HEK293T (cell line): ENCODE data around the gene PIGQ.

ENCODE experiments used
- ARNT ChIP-seq: fragments of 450-650 bp; IDR thresholded peaks from 2 replicates; pipeline ENCODE4 v1.6.1; 2017; ENCODE audit warnings: mild to moderate bottlenecking
- CTBP1 ChIP-seq: fragments of 450-650 bp; IDR thresholded peaks from 2 replicates; pipeline ENCODE4 v1.6.1; 2016; ENCODE audit warnings: borderline replicate concordance
- ELF4 ChIP-seq: fragments of 450-650 bp; IDR thresholded peaks from 2 replicates; pipeline ENCODE4 v1.6.1; 2017; ENCODE audit warnings: antibody characterized with exemption
- FOXA1 ChIP-seq: fragments of 450-650 bp; IDR thresholded peaks from 2 replicates; pipeline ENCODE4 v1.6.1; 2016; ENCODE audit warnings: mild to moderate bottlenecking
- FOXK2 ChIP-seq: fragments of 450-650 bp; IDR thresholded peaks from 2 replicates; pipeline ENCODE4 v1.6.1; 2016; ENCODE audit warnings: mild to moderate bottlenecking
- FOXM1 ChIP-seq: fragments of 450-650 bp; IDR thresholded peaks from 2 replicates; pipeline ENCODE4 v1.6.1; 2017; ENCODE audit warnings: mild to moderate bottlenecking, borderline replicate concordance
- HDGF ChIP-seq: fragments of 450-650 bp; IDR thresholded peaks from 2 replicates; pipeline ENCODE4 v1.6.1; 2017; ENCODE audit warnings: antibody characterized with exemption, borderline replicate concordance
- NFRKB ChIP-seq: fragments of 450-650 bp; IDR thresholded peaks from 2 replicates; pipeline ENCODE4 v1.6.1; 2016; ENCODE audit warnings: mild to moderate bottlenecking, moderate library complexity
- SP1 ChIP-seq: fragments of 450-650 bp; IDR thresholded peaks from 2 replicates; pipeline ENCODE4 v1.6.1; 2017
- SUZ12 ChIP-seq: fragments of 450-650 bp; IDR thresholded peaks from 2 replicates; pipeline ENCODE4 v1.6.1; 2016; ENCODE audit warnings: mild to moderate bottlenecking
- ZNF384 ChIP-seq: fragments of 450-650 bp; IDR thresholded peaks from 2 replicates; pipeline ENCODE4 v1.6.1; 2016
- TF ChIP-seq, protein P1 (sequence below): fragments of 450-650 bp; IDR thresholded peaks from 2 replicates; pipeline ENCODE4 v1.6.1; 2016

DNA sequence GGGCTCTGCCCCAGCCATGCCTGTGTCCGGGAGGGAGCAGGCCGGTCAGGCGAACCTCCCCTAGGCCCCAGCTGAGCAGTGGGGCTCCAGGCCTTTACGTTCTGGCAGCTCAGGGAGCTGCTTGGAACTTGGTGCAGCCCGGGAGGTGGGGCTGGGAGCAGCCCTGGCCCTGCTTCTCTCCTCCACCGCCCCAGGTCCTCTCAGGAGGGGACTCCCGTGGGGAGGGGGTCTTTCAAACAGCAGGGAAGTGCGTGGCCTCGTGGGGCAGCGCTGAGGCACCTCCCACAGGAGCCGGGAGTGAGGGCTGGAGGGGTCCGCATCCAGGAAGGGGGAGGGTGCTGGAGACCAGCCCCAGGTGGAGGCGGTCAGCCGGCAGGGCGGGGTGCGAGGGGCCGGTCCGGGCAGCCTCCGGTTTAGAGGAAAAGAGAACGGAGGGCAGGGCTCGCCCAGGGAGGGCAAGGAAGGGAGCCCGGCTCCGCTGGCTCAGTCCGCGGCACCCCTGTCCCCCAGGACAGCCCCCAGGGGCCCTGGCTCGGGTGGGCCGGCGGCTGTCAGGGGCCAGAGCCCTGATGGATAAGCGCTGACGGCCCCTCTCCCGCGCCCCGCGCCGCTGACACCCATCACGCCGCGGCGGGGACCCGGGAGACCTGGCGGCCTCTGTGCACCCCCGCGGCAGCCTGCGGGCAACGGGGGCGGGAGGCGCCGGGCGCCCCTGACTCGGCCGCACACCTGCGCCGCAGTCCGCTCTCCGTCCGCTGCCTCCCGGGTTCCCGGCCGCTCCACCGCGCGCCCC lies 10.2 kb upstream of the PIGQ start:
- TF ChIP-seq SUZ12 (no peak), SP1 (no peak), FOXM1 (no peak), NFRKB (no peak), CTBP1 (no peak), FOXK2 (no peak), ZNF384 (no peak), ARNT (no peak), HDGF (no peak), FOXA1 (no peak), ELF4 (no peak)
- TF ChIP-seq, protein P1, sequence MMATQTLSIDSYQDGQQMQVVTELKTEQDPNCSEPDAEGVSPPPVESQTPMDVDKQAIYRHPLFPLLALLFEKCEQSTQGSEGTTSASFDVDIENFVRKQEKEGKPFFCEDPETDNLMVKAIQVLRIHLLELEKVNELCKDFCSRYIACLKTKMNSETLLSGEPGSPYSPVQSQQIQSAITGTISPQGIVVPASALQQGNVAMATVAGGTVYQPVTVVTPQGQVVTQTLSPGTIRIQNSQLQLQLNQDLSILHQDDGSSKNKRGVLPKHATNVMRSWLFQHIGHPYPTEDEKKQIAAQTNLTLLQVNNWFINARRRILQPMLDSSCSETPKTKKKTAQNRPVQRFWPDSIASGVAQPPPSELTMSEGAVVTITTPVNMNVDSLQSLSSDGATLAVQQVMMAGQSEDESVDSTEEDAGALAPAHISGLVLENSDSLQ: no peak
